Gastrocnemius medialis (tissue), 4 donors: Measurements from ENCODE around the gene AMZ1. TPM values are rescaled to one million over a fixed set of nuclear protein-coding genes. Genes with fewer than 3 reads are reported as not detected.
A peak's percentile ranks its signal among the peaks of the same experiment; 100 is the strongest.

ENCODE experiments used
- ATAC-seq, 2 donors: fragments of 150-250 bp; one replicate each; pipeline ENCODE4 v1.9.1; 2016
- DNase-seq, 2 donors: peaks; one replicate each; pipeline ENCODE4 v3.0.0-alpha.2; 2019
- H3K27ac ChIP-seq, 4 donors: fragments of 200-600 bp; sonication (generic); 1 replicate in 1 of 4; 2 replicates in 3 of 4; pipeline ENCODE4 v1.5.1; 2016 to 2018; ENCODE audit warnings: mild to moderate bottlenecking in 2 of 4, moderate library complexity in 1 of 4
- H3K27me3 ChIP-seq, 3 donors: fragments of 200-600 bp; sonication (generic) in 2 of 3; 1 replicate in 1 of 3; 2 replicates in 2 of 3; pipeline versions ENCODE4 v1.5.1 to v1.6.0; 2016 to 2019; ENCODE audit warnings: mild to moderate bottlenecking in 1 of 3, moderate library complexity in 1 of 3
- H3K36me3 ChIP-seq, 2 donors: fragments of 200-600 bp; sonication (generic) in 1 of 2; one replicate each; pipeline ENCODE4 v1.5.1; 2017 to 2018
- H3K4me1 ChIP-seq, 2 donors: fragments of 200-600 bp; sonication (generic) in 1 of 2; one replicate each; pipeline ENCODE4 v1.5.1; 2016 to 2017; ENCODE audit warnings: mild to moderate bottlenecking in 2 of 2
- H3K4me3 ChIP-seq, 4 donors: fragments of 200-600 bp; sonication (generic) in 3 of 4; 1 replicate in 1 of 4; 2 replicates in 3 of 4; pipeline ENCODE4 v1.5.1; 2016 to 2019; ENCODE audit warnings: mild to moderate bottlenecking in 2 of 4
- H3K9me3 ChIP-seq, 3 donors: fragments of 200-600 bp; sonication (generic) in 2 of 3; 1 replicate in 1 of 3; 2 replicates in 2 of 3; pipeline ENCODE4 v1.5.1; 2016 to 2019
- POLR2A ChIP-seq, 2 donors: fragments of 450-650 bp; IDR thresholded peaks; one replicate each; pipeline ENCODE4 v1.6.1; 2017; ENCODE audit warnings: antibody characterized with exemption in 2 of 2, mild to moderate bottlenecking in 2 of 2, moderate library complexity in 2 of 2
- in situ Hi-C, 4 donors: fragments of 200-750 bp; cut with MboI; loops; one replicate each; pipeline versions ENCODE4 v1.15.0 to v1.8.0; 2017; ENCODE audit warnings: low sequenced_read_pairs in 4 of 4
- intact Hi-C: fragments of 100-400 bp; cut with DNase I; formaldehyde crosslinking; loops from one replicate; pipeline ENCODE4 v1.15.1; 2023; ENCODE audit warnings: low total_unique reads
- total RNA-seq, 4 donors: library from RNA; depleted of rRNA; stranded (reverse); fragments of >200 nt; gene quantifications; one replicate each; pipeline versions ENCODE4 v1.1.0 to v1.2.3, GENCODE V29; 2016
- TF ChIP-seq, protein P1 (sequence below), 5 experiments: fragments of 450-650 bp in 3 of 5; fragments of 200-600 bp in 2 of 5; sonication (generic) in 2 of 5; IDR thresholded peaks in 4 of 5; conservative IDR thresholded peaks in 1 of 5; 1 replicate in 4 of 5; 2 replicates in 1 of 5; pipeline ENCODE4 v1.5.1; 2016 to 2019; ENCODE audit warnings: antibody characterized with exemption in 5 of 5, mild to moderate bottlenecking in 3 of 5, moderate library complexity in 3 of 5

Gene AMZ1
- total RNA-seq, 4 donors from 2014 or later = not detected

DNA sequence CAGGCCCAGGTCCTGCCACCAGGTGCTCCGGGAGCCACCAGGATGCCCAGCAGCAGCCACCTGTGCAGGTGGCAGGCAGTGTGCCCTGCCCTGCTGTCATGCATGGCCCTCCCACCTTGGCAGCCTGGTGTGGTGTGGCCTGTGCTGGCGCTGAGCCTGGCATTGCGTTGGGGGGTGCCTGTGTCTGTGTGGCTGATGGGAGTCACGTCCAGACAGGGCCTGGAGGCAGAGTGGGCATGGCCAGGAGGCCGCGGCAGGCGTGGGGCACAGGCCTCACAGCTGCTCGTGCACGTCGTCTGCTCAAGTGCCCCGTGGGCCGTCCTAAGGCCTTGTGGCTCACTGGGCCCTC lies 47.5 kb upstream of the AMZ1 start:
- no peak for ATAC-seq
- intact Hi-C loops = no loop called here

DNA sequence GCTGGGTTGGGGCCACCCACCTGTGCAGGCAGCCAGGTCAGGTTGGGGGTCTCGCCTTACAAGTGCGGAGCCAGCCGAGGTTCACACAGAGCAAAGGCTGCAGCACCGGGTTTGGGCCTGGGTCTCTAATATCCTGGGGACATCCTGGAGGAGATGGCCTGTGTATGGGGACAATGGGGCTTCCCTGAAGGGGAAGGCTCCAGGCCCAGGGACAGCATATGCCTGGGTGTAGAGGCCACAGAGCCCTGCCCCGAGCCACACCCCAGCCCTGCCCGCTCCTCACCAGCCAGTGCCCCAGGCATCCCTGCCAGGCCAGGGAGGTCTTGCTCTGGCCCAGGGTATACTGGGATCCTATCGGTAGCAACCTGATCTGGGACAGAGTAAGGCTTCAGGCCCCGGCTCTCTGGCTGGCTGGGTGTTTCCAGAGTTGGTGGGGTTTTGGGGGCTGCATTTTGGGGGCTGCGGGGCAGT lies 47.1 kb upstream of the AMZ1 start:
- H3K4me1 ChIP-seq = peaks cover 37 to 48% of the 10 kb centered on the region in 2 donors
- intact Hi-C loops (loop anchor here (1.0 kb wide), 1 partner anchor 27 kb away; no protein-coding TSS in a partner anchor), in situ Hi-C loops (no loop called here)
- TF ChIP-seq POLR2A (IDR thresholded peaks at IDR 0.05) = no peak
- TF ChIP-seq, protein P1, sequence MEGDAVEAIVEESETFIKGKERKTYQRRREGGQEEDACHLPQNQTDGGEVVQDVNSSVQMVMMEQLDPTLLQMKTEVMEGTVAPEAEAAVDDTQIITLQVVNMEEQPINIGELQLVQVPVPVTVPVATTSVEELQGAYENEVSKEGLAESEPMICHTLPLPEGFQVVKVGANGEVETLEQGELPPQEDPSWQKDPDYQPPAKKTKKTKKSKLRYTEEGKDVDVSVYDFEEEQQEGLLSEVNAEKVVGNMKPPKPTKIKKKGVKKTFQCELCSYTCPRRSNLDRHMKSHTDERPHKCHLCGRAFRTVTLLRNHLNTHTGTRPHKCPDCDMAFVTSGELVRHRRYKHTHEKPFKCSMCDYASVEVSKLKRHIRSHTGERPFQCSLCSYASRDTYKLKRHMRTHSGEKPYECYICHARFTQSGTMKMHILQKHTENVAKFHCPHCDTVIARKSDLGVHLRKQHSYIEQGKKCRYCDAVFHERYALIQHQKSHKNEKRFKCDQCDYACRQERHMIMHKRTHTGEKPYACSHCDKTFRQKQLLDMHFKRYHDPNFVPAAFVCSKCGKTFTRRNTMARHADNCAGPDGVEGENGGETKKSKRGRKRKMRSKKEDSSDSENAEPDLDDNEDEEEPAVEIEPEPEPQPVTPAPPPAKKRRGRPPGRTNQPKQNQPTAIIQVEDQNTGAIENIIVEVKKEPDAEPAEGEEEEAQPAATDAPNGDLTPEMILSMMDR (IDR thresholded peaks at IDR 0.05 in 4 of 5, conservative IDR thresholded peaks at IDR 0.05 in 1 of 5) = no peak
- H3K9me3 ChIP-seq = no peaks in the 10 kb centered on the region
- DNase-seq (peak in 1 of 2 donors; percentile 57), ATAC-seq (peak in 1 of 2 donors; percentile 16)
- H3K36me3 ChIP-seq = no peaks in the 10 kb centered on the region
- H3K27ac ChIP-seq = peak overlapping the region; percentile 72 to 81 (median 78)
- no peaks in the 10 kb centered on the region for H3K27me3 ChIP-seq
- H3K4me3 ChIP-seq = peak overlapping the region; percentile 32 to 44 (median 34)

More for the DNA sequence above, 47.5 kb upstream of the AMZ1 start:
- Histone ChIP-seq H3K36me3 (no peaks in the 10 kb centered on the region), H3K27ac (peak overlapping the region in 3 of 4 donors; percentile 72 to 81 (median 81)), H3K27me3 (no peaks in the 10 kb centered on the region), H3K4me3 (no peak overlapping the region), H3K9me3 (no peaks in the 10 kb centered on the region), H3K4me1 (peaks cover 37 to 48% of the 10 kb centered on the region in 2 donors)
- TF ChIP-seq, protein P1 (IDR thresholded peaks at IDR 0.05 in 4 of 5, conservative IDR thresholded peaks at IDR 0.05 in 1 of 5) = no peak
- no peak for TF ChIP-seq POLR2A (IDR thresholded peaks at IDR 0.05)
- DNase-seq = no peak
- in situ Hi-C loops = no loop called here

- Histone ChIP-seq H3K27me3 (no peaks in the 10 kb centered on the region), H3K9me3 (no peaks in the 10 kb centered on the region), H3K4me3 (peak overlapping the region; percentile 32 to 44 (median 34)), H3K4me1 (peaks cover 37 to 48% of the 10 kb centered on the region in 2 donors), H3K36me3 (no peaks in the 10 kb centered on the region), H3K27ac (peak overlapping the region; percentile 72 to 81 (median 78))
- TF ChIP-seq, protein P1 (IDR thresholded peaks at IDR 0.05 in 4 of 5, conservative IDR thresholded peaks at IDR 0.05 in 1 of 5) = peak in 1 of 5 experiments; percentile 16
- peak in 1 of 2 donors; percentile 18 for TF ChIP-seq POLR2A (IDR thresholded peaks at IDR 0.05)
- DNase-seq (peak; percentile 76 to 93), ATAC-seq (peak; percentile 82 to 84)
- intact Hi-C loops = loop anchor here (1.0 kb wide), 1 partner anchor 27 kb away; no protein-coding TSS in a partner anchor
- in situ Hi-C loops = no loop called here
Measured at GRCh38 chr7:2641406-2642393, 46.3 kb upstream of the AMZ1 start.

GRCh38 chr7:2643386-2644219 lies 44.4 kb upstream of the AMZ1 start:
- Histone ChIP-seq H3K4me3 (no peak overlapping the region), H3K4me1 (peaks cover 26 to 30% of the 10 kb centered on the region in 2 donors), H3K36me3 (no peaks in the 10 kb centered on the region), H3K27ac (no peak overlapping the region), H3K9me3 (no peaks in the 10 kb centered on the region), H3K27me3 (no peaks in the 10 kb centered on the region)
- ATAC-seq (no peak), DNase-seq (no peak)
- in situ Hi-C loops = no loop called here
- intact Hi-C loops = no loop called here
- TF ChIP-seq POLR2A (IDR thresholded peaks at IDR 0.05) = no peak
- TF ChIP-seq, protein P1 (IDR thresholded peaks at IDR 0.05 in 4 of 5, conservative IDR thresholded peaks at IDR 0.05 in 1 of 5) = no peak
